Brain microvascular endothelial cell (primary cell): ENCODE results near the gene RBM17.

Source experiments
- DNase-seq: peaks from one replicate; pipeline ENCODE4 v3.0.0-alpha.2; 2020
- H3K27ac ChIP-seq: fragments of 250-450 bp; sonication (Bioruptor Pico); 2 replicates; pipeline ENCODE4 v1.5.1; 2020; ENCODE audit warnings: mild to moderate bottlenecking, moderate library complexity
- H3K27me3 ChIP-seq: fragments of 250-450 bp; sonication (Bioruptor Pico); replicated peaks from 2 replicates; pipeline ENCODE4 v1.5.1; 2020; ENCODE audit warnings: mild to moderate bottlenecking
- H3K36me3 ChIP-seq: fragments of 250-450 bp; sonication (Bioruptor Pico); replicated peaks from 2 replicates; pipeline ENCODE4 v1.5.1; 2020; ENCODE audit warnings: mild to moderate bottlenecking
- H3K4me3 ChIP-seq: 2 replicates; pipeline ENCODE4 v1.5.1; 2011; ENCODE audit warnings: low read depth, mild to moderate bottlenecking, control low read depth, low read length, moderate library complexity
- in situ Hi-C: cut with HindIII; loops from 2 replicates; pipeline ENCODE4 v1.10.0; 2017; ENCODE audit warnings: low sequenced_read_pairs, low pct_ligation_motif_present
- TF ChIP-seq, protein P1 (sequence below): IDR thresholded peaks from 2 replicates; pipeline ENCODE4 v1.5.1; 2011; ENCODE audit warnings: low read depth, mild to moderate bottlenecking, moderate library complexity, low read length, control low read depth, inconsistent platforms; ENCODE audit errors: missing control alignments

Gene RBM17

GRCh38 chr10:6108072-6108471 is 19.2 kb downstream of the RBM17 start:
- TF ChIP-seq, protein P1, sequence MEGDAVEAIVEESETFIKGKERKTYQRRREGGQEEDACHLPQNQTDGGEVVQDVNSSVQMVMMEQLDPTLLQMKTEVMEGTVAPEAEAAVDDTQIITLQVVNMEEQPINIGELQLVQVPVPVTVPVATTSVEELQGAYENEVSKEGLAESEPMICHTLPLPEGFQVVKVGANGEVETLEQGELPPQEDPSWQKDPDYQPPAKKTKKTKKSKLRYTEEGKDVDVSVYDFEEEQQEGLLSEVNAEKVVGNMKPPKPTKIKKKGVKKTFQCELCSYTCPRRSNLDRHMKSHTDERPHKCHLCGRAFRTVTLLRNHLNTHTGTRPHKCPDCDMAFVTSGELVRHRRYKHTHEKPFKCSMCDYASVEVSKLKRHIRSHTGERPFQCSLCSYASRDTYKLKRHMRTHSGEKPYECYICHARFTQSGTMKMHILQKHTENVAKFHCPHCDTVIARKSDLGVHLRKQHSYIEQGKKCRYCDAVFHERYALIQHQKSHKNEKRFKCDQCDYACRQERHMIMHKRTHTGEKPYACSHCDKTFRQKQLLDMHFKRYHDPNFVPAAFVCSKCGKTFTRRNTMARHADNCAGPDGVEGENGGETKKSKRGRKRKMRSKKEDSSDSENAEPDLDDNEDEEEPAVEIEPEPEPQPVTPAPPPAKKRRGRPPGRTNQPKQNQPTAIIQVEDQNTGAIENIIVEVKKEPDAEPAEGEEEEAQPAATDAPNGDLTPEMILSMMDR: no peak
- Histone ChIP-seq H3K27ac (no peak overlapping the region), H3K36me3 (peaks cover 42% of the 10 kb centered on the region), H3K27me3 (no peaks in the 10 kb centered on the region), H3K4me3 (no peak overlapping the region)
- DNase-seq: no peak
- in situ Hi-C loops: no loop called here

GRCh38 chr10:6108631-6109443 is 20.0 kb downstream of the RBM17 start:
- peaks cover 44% of the 10 kb centered on the region for H3K36me3 ChIP-seq
- H3K27me3 ChIP-seq: no peaks in the 10 kb centered on the region
- in situ Hi-C loops: no loop called here
- no peak overlapping the region for H3K27ac ChIP-seq
- H3K4me3 ChIP-seq: no peak overlapping the region
- TF ChIP-seq, protein P1: peak; percentile 54
- no peak for DNase-seq

- Histone ChIP-seq H3K27me3 (no peaks in the 10 kb centered on the region), H3K4me3 (no peak overlapping the region), H3K27ac (no peak overlapping the region), H3K36me3 (peaks cover 49% of the 10 kb centered on the region)
- in situ Hi-C loops: no loop called here
- TF ChIP-seq, protein P1: no peak
- no peak for DNase-seq
These were observed 20.6 kb downstream of the RBM17 start for GRCh38 chr10:6109444-6109775.

DNA sequence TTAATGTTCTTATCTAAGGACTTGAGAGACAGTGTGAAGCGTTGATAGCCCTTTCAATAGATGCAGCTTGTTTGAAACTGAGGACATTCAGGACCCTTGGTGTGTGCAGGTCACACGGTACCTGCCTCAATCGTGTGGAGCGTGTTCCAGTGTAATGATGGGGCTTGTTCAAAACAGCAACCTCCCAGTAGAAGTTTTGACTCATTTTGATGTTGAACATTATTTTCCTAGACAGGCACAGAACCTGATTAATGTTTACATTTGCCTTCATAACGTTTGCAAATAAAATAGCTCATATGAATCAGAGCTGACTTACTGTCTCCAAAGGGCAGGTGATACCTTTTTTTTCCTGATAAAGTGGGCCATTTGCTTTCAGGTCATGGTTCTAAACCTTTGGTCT is 21.3 kb downstream of the RBM17 start:
- Histone ChIP-seq H3K27ac (no peak overlapping the region), H3K27me3 (no peaks in the 10 kb centered on the region), H3K4me3 (no peak overlapping the region), H3K36me3 (peaks cover 53% of the 10 kb centered on the region)
- DNase-seq: no peak
- TF ChIP-seq, protein P1: no peak
- in situ Hi-C loops: no loop called here

- Histone ChIP-seq H3K36me3 (peaks cover 58% of the 10 kb centered on the region), H3K27ac (no peak overlapping the region), H3K4me3 (no peak overlapping the region), H3K27me3 (no peaks in the 10 kb centered on the region)
- TF ChIP-seq, protein P1: no peak
- in situ Hi-C loops: no loop called here
- no peak for DNase-seq
These were observed 24.1 kb downstream of the RBM17 start for GRCh38 chr10:6112893-6113292.

- Histone ChIP-seq H3K4me3 (no peak overlapping the region), H3K36me3 (peaks cover 52% of the 10 kb centered on the region), H3K27ac (no peak overlapping the region), H3K27me3 (no peaks in the 10 kb centered on the region)
- in situ Hi-C loops: no loop called here
- TF ChIP-seq, protein P1: no peak
- DNase-seq: no peak
These were observed 25.5 kb downstream of the RBM17 start for GRCh38 chr10:6114299-6114698.
